GM21447 (cell line): ENCODE results near the gene AJAP1.

Experiments
- ATAC-seq: cut with Tn5 transposase; IDR thresholded peaks from one replicate; pipeline ENCODE4 v1.9.1; 2021; ENCODE audit not compliant: unreplicated experiment

The AJAP1 gene

DNA sequence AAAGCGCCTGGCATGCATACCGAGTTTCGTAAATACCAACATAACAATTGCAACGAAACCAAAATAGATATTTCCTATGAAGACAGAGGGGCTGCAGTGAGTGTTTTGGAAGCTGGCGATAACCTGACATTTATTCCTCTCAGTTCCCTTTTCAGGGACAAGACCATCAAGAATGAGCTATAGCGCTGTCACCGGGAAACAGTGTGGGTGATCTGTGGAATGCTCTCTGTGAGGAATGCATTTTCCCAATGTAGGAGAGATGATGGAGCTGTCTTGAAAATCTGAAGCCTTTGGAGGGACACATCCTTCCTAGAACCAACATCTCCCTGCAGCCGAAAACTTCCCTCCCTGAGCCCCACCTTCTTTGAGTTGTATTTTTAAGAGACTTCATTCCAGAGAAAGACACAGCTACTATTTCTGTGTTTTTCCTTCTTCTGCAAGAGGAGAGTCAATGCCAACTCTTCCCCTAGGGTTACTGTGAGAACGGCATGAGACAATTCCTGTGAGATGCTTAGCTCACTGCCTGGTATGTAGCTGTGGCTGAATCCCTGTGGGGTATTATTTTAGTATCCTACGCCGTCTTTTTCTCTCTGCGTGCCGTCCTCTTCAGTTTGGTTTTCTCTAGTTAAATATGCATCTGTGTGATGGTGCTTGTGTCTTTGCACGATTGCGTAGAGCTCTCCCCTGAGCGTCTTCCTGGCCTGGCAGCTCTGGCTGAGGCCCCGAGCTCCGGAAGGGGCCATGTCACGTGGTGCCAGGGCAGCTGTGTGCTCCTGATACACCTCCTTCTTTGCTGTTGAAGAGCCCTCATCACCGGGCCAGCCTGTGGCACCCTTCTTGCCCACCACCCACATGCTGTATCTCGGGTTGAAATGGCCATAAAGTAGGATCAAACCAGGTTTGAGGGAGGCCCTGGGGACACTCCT is 45.2 kb downstream of the AJAP1 start:
- no peak for ATAC-seq

DNA sequence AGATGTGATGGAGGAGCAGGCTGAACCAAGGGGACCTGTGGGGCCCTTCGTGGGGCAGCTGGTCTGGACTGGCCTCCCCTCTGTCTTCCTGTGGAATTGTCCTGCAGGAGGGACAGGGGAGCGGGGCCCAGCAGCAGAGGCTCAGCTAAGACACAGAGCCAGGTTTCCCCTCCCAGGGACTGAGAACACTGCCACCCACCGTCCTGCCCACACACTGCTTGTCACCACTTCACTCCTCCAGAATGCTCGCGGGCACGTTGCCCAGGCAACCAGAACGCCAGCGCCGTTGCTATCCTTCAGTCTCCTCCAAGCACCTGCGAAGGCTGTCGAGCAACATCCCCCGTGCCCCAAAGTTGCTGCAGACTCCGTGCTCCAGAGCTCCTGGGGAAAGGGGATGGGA is 46.4 kb downstream of the AJAP1 start:
- no peak for ATAC-seq

DNA sequence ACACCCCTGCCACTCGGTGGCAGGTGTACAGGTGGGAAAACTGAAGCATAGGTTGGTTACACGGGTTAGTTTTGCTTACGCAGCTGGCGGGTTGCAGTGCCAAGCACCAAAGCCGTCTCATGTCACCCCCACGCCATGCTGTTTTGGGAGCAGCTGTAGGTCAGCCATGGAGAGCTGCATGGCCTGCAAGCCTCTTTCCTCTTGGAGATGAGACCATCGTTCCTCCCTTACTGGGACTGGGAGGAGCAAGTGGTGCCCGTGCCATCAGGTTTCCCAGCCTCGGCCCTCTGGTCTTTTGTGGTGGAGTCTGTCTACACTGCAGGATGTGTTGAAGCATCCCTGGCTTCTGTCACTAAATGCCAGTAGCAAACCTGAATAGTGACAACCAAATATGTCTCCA is 46.9 kb downstream of the AJAP1 start:
- ATAC-seq, result no peak

DNA sequence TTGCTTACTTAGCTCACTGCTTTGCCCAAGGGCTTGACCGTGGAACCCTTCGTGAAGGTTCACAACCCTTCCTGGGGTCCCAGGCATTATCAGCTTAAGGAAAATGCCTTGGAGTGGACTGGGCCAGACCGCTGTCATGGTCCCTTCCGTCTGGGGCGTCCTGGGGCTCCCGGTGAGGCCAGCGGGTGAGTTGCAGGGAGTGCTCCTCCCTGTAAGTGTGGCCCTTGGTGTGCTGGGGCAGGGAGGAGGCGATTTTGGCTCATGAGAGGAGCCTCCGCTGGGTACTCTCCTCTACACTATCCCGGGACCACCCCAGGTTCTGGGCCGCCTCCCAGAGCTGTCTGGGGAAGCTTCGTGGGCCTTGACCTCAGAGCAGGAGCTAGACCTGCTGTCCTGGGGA is 48.1 kb downstream of the AJAP1 start:
- ATAC-seq, result no peak

DNA sequence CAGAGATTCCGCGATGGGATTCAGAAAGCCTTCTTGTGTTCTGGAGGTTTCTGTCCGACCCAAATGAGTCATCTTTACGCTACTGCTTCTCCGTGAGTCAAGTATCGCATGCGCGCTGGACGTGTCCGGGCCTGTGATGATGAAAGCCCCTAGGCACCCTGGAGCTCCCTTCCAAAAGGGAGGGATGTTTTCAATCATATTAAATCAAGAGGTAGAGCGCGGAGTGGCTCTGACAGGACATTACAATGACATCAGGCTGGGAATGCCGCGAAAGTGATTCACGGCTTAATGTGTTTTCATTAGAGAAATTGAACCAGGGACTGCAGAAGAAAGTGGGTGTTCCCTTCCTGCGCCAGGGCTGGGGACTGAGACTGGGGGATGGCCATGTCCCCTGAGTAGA is 48.5 kb downstream of the AJAP1 start:
- no peak for ATAC-seq

DNA sequence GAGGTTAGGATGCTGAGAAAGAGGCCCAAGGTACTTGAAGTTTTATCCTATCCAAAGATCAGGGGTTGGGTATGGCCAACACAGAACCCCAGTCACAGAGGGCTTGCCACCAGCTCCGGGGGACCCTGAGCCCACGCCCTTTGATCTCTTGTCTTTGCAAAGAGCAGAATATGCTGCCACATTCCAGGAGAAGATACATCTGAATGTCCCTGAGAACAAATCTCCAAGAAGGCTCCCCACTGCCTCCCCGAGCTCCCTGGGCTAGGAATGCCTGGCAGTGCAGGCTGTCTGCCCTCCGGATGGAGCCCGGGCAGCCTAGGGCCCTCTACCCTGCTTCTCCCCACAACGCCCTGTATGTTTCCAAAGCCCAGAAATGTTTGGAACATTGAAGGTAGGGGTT is 49.2 kb downstream of the AJAP1 start:
- ATAC-seq, result no peak

DNA sequence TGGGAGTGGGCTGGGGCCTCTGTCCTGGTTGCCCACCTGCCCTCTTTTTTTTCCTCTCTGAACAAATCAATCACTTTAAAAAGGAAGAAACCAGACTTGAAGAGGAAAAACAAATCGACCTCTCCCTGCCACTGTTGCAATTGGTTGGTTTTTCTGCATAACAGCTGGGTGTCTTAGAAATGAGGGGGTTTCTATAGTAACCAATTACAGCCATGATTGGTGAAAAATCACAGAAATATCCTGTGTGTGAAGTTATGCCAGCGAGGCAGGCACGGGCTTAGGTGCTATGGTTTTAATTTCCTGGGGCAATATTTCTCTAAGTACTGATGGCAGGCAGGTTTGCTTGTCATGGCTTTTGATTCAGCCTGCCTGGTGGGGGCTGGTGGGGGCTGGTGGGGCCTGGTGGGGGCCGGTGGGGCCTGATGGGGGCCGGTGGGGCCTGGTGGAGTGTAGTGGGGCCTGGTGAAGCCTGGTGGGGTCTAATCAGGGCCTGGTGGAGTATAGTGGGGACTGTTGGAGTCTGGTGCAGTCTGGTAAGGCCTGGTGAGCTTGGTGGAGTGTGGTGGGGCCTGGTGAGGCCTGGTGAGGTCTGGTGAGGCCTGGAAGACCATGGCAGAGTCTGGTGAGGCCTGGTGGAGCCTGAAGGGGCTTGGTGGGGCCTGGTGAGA is 54.6 kb downstream of the AJAP1 start:
- no peak for ATAC-seq

DNA sequence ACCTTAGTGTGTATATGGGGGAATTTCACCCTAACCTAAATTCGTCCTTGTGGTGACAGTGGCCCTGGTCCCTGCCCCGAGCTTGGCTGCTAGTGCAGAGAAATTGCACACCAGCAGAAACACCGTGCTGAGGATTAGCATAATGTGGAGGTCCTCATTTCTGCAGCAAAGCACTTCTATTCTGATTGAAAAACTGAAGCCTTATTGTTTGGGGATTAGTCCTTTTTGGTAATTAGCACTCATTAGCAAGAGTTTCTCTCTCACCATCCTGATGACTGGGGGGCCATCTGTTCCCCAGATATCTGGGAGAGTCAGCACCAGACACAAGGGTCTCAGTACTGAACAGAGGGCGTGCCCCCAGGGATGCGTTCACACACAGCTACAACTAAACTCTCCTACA is 55.2 kb downstream of the AJAP1 start:
- ATAC-seq, result no peak

DNA sequence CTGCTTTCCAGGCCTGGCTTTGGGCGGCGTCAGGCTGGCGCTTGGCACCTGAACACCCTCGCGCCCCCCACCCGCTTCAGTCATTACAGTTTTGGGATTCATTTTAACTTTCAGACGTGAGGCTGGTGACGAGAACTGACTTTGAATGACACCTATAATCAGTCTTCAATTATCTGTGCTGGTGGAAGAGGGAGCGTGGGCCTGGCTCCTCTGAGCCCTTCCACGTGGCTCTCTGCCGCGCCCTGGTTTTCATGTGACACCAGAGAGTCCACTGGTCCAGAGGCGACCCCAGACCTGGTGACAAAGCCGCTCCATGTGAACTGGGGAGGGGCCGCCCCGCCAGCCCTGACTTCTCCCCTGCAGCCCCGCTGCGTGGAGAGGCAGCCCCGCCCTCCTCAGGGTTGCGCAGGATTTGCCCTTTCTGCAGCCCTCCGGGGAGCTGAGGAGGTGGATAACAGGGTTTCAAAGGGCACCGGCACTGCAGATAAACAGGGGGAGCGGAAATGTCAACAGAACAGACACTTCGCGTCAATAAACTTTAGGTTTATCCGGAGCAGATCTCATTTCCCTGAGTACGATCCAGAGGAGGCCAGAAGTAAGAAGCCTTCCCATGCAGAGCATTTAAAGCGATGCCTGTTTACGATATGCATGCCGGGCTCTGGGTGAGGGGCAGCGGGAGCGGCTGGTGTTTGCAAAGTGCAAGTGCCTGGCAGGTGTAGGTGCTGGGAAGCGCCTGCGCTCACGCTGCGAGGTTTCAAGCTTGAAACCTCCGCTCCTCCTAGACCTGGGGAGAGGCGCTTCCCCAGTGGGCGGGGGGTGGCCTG is 56.4 kb downstream of the AJAP1 start:
- ATAC-seq, result no peak

DNA sequence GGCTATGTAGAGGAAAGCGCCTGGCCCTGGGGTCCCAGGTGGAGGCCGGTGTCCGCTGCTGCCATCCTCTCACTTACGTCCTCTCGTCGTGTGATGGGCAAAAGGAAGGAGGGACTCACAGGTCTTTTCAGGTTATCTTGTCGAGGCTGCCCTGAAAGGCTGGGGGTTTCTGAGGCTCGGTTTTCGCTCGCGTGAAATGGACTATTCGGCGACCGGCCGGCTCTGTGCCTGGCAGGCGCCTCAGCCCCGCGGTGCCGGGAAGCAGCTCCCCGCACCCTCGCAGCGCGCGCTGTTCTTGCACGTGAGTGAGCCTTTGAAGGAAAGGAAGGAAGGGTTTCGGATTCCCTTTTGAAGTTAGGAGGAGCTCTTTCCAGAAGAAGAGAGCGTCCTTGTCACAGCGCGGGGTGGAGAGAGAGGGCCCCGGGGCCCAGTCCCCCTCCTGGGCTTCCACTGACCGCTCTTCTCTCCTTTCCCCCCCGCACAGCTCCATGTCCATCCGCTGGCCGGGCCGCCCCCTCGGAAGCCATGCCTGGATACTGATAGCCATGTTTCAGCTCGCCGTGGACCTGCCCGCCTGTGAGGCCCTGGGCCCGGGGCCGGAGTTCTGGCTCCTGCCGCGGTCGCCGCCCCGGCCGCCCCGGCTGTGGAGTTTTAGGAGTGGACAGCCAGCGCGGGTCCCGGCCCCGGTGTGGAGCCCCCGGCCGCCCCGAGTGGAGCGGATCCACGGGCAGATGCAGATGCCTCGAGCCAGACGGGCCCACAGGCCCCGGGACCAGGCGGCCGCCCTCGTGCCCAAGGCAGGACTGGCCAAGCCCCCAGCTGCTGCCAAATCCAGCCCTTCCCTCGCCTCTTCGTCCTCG is 57.2 kb downstream of the AJAP1 start:
- no peak for ATAC-seq

DNA sequence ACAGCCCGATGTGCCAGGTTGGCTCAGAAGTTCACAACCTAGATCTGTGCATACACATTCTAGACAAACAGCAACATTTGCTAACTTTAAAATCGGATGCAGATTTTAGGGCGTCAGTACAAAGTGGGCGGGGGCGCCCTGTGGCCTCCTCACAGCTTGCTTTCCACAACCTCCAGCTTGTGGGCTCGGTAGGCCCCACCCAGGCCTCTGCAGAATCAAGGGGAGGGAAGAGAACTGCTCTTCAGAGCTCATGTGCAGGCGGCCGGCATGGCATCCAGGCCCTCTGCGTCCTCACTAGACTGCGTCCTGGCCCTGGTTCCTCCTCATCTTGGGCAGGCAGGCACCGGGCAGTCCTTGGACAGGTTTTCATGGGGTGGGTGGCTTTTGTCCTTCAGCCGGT is 59.3 kb downstream of the AJAP1 start:
- no peak for ATAC-seq

DNA sequence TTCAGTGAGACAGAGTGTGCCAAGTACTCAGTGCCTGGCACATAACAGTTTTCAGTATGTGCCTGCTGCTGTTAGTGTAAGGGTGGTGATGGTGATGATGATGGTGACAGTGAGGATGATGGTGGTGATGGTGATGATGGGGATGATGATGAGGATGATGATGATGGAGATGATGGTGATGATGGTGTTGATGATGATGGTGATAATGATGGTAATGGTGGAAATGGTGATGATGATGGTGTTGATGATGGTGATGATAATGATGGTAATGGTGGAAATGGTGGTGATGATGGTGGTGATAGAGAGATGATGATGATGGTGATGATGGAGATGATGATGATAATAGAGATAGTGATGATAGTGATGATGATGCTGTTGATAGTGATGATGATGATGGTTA is 62.0 kb downstream of the AJAP1 start:
- ATAC-seq, result no peak

DNA sequence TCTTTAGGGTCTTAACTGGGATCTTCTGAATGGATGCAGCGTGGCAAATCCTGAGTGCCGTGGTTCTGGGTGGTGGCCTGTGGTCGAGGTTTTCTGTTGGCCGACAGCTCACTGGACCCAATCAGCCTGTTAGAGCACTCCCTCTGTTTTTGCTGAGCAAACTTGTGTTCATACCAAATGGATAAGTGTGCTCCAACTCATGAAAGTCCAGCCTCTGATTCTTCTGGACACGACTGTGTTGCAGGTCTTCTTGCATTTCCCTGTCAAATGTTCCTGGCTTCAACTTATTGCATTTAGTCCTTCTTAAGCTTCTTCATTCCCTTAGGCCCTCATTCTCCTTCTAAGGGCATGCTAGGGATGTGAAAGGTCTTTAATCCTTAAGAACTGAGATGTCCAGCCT is 63.7 kb downstream of the AJAP1 start:
- no peak for ATAC-seq

DNA sequence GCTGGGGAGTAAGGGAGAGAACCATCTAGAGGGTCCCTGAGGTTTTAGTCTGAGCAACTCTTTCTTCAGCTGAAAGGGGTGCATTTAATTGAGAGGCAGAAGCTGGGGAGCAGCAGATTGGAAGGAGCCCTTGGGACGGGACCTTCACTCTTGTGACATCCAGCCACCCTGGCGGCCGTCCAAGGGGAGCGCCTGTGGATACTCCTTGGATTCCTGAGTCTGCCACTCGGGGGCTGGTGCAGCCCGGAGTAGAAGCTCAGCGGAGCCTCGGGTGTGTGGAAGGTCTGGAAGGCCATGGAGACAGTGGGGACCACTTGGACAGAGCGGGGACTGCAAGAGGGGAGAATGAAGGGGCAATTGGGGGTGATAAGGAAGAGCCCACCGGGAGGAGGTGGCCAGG is 68.7 kb downstream of the AJAP1 start:
- no peak for ATAC-seq

DNA sequence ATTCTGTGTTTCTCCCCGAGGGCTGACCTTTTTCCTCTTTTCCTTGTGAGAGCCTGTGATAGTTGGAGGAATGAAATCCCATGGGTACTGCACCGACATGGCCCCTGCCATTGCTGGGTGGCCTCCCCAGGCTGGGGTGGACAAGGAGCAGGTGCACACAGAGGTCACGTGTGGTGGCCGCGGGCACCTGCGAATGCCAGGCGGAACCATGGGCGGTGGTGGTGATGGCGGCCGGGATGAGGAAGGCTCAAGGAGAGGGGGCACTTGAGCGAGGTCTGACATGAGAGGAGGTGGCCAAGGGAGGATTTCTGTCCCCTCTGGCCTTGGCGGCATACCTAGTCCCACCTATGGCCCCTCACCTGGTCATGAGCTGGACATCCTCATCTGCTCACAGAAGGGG is 69.6 kb downstream of the AJAP1 start:
- ATAC-seq, result no peak

DNA sequence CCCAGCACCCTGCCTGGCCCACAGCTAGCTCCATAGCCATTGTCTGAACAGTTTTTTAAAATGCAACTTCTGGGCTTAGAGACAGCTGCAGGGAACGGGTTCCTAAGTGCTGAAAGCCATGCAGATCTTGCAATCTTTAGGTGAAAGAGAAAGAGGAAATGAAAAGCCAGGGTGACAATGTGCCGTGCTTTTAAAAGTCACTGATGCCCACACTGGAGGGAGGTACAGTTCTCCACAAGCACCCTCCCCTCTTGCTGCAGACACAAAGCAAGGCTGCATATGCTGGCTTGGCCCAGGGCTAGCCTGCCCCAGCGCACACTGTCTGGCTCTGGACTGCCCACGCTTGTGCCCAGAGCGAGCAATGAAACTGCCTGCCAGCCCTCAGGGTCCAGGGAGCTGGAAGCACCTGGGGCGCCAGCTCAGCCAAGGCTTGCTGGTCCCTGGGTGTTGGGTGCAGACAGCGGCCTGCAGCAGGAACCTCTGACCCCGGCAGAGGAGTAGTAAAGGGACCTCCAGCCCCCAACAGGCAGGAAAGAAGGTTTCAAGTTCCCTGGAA is 70.4 kb downstream of the AJAP1 start:
- no peak for ATAC-seq

DNA sequence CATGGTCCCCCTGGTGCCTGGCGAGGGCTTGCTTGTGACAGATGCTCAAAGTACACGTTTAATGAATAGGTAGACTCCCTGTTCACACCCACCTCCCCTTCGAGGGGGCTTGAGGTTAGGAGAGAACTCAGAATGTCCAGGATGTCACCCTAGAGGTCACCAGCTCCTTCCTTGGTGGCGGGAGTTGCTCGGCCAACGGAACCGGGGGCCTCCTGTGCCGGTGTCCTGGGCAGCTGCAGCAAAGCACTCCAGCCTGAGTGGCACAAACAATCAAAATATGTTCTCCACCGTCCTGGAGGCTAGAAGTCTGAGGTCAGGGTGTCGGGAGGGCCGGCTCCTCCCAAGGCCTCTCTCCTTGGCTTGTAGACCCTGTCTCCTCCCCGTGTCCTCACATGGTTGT is 71.0 kb downstream of the AJAP1 start:
- no peak for ATAC-seq

DNA sequence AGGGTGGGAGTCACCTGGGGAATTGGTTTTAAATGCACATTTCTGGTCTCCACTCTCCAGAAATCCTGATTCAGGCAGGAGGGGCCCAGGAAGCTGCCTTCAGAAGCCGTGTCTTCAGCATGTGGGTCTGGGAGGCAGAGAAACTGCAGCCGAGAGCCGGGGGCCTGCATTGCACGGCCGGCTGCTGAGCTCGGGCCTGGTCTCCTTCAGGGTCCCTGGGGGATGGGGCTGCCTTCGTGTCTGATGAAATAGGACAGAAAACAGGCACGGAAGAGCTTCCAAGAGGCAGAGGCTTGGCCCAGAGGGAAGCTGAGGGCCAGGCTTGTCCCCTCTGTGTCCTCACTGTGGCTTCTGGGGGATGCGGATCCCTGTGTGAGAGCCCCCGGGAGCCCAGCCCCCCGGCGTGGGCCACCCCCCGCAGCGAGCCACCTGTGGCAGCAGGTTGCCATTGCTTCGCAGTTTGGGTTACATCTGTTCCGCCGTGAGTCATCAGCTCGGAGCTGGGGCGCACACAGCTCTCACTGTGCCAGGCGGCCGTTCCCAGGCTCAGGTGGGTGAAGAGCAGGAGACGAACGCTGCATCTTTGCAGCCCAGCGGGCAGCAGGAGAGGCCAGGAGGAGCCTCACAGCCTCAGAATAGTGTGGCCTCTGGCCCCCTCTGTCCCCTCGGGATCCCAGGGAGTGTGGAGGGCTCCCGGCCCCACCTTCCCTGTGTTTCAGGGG is 72.4 kb downstream of the AJAP1 start:
- ATAC-seq, result no peak

DNA sequence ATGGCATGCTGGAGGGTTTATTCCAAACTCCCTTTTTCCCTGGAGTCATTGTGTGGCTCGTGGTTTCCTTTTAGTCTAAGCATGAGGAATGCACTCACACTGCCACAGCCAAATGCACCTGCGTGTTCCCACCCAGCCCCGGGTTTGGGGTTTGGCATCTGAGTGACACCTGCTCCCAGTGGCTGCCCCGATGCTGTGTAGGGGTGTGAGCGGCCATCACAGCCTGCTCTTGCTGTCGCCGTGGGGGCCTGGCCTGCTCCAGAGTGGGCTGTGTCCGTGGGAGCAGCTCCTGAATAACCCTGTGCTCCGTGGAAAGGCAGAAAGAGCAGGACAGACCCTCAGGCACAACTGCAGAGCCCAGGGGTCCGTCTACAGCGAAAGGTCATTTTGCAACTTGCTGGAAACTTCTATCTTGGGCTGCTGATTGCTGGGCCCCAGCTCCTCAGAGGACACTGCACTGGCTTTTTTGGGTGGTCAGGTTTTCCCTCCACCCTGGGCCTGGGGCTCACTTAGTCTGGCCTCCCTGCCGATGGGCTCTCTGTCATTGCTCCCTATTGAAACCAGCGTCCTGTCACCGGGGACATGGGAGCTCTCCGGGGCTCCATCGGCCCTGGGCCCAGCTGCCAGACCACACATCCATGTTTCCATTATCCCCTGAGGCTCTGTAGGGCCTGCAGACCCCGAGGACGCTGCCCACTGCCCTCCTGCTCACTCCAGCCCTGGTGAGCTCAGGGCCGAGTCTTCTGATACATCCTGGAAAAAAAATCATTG is 74.1 kb downstream of the AJAP1 start:
- no peak for ATAC-seq
